ENCODE results near the gene RETREG1. TPM values are rescaled to one million over a fixed set of nuclear protein-coding genes. Genes with fewer than 3 reads are reported as not detected.

The RETREG1 gene
- total RNA-seq, 4 donors from 2014 or later: 11.6 to 70.1 (median 19.4) TPM

DNA sequence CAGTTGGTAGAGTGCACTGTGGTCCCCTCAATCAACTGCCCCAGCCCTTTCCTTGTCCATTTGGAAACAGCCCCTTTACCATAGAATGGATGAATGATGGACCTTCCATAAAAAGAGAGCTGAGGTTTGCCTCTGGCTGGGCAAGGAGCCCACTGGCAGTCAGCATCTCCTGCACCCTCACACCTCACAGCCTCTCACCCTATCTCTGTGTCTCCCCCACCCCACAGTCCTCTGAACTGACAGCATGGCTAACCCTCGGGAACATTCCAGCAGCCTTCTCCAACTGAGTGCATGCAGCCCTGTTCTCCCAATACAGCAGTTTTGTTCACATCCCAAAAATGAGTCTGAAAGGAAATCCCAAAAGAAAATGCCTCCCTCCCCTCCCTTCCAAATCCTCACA is 51.7 kb downstream of the RETREG1 start:
- TF ChIP-seq POLR2A (IDR thresholded peaks at IDR 0.05): no peak
- TF ChIP-seq, protein P1, sequence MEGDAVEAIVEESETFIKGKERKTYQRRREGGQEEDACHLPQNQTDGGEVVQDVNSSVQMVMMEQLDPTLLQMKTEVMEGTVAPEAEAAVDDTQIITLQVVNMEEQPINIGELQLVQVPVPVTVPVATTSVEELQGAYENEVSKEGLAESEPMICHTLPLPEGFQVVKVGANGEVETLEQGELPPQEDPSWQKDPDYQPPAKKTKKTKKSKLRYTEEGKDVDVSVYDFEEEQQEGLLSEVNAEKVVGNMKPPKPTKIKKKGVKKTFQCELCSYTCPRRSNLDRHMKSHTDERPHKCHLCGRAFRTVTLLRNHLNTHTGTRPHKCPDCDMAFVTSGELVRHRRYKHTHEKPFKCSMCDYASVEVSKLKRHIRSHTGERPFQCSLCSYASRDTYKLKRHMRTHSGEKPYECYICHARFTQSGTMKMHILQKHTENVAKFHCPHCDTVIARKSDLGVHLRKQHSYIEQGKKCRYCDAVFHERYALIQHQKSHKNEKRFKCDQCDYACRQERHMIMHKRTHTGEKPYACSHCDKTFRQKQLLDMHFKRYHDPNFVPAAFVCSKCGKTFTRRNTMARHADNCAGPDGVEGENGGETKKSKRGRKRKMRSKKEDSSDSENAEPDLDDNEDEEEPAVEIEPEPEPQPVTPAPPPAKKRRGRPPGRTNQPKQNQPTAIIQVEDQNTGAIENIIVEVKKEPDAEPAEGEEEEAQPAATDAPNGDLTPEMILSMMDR (IDR thresholded peaks at IDR 0.05): no peak
- no peaks in the 10 kb centered on the region for H3K27me3 ChIP-seq
- H3K9me3 ChIP-seq: no peaks in the 10 kb centered on the region
- no peaks in the 10 kb centered on the region for H3K36me3 ChIP-seq
- H3K4me1 ChIP-seq: no peaks in the 10 kb centered on the region
- no peak for DNase-seq
- H3K27ac ChIP-seq: no peak overlapping the region
- H3K4me3 ChIP-seq: no peak overlapping the region

DNA sequence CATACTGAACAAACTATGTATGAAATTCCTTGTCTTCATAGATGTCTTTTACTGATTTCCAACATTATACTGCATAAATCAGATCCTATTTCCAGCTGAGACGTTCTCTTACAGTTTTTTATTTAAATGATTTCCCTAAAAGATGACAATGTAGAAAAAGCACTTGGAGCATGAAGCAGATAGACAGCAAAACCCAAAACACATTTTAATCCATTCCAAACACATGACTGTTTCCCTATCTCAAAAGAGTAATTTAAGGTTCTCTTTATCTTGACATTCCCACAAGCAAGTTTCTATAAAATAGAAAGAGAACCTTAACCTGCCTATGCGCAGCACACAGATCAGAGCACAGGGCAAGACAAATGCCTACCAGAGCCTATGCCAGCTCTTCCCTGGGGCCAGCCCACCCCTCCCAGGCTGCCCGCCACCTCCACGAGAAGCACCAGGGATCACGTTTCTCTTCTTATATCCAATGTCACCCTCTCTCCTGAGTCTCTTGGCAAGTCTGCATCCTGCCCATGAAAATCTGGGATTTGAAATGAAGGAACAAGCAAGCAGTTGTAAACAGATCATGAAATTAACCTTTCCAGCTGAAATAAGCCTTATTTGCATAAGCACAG is 52.4 kb downstream of the RETREG1 start:
- H3K4me3 ChIP-seq: no peak overlapping the region
- TF ChIP-seq, protein P1 (IDR thresholded peaks at IDR 0.05): no peak
- no peak for TF ChIP-seq POLR2A (IDR thresholded peaks at IDR 0.05)
- no peak for DNase-seq

DNA sequence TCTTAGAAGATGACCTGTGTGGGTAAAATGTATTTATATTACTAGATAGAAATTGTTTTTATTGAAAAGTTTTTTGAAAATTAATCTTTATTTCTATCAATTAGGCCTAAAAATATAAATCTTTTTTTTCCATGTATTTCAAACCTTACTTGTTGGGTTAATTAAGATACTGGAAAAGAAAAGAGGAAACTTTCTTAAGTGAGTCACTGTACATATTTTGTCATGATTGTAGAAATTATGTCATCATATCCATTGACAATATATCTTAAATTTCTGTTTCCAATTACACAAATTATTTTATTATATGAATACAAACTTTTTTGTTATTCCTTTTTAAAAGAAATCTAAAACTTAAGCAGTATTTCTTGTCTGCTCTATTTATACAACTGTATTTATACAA is 53.1 kb downstream of the RETREG1 start:
- no peaks in the 10 kb centered on the region for H3K9me3 ChIP-seq
- H3K27ac ChIP-seq: no peak overlapping the region
- no peaks in the 10 kb centered on the region for H3K4me1 ChIP-seq
- no peak for TF ChIP-seq POLR2A (IDR thresholded peaks at IDR 0.05)
- TF ChIP-seq, protein P1 (IDR thresholded peaks at IDR 0.05): no peak
- H3K27me3 ChIP-seq: no peaks in the 10 kb centered on the region
- no peak for DNase-seq
- H3K36me3 ChIP-seq: no peaks in the 10 kb centered on the region
- H3K4me3 ChIP-seq: no peak overlapping the region

More for the DNA sequence above, 52.4 kb downstream of the RETREG1 start:
- Histone ChIP-seq H3K9me3 (no peaks in the 10 kb centered on the region), H3K4me1 (no peaks in the 10 kb centered on the region), H3K27me3 (no peaks in the 10 kb centered on the region), H3K36me3 (no peaks in the 10 kb centered on the region), H3K27ac (no peak overlapping the region)

DNA sequence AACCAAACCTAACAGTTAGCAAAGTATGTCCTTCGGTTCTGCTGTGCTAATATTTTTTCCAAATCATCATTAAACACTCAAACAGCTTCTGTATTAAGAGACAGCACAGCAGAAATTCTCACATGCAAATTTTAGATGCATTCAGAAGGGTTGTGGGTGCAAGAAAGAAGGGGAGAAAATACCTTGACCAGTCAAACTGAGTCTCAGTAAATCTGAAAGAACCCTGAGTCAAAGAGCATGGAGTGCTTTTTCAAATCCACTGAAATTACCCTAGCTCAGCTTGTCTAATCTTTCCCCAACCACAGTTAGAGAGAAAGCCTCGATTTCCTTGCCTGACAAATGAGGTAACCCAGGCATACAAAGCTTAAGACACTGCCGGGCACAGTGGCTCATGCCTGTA is 55.1 kb downstream of the RETREG1 start:
- Histone ChIP-seq H3K4me3 (no peak overlapping the region), H3K27me3 (no peaks in the 10 kb centered on the region), H3K36me3 (no peaks in the 10 kb centered on the region), H3K9me3 (no peaks in the 10 kb centered on the region), H3K4me1 (no peaks in the 10 kb centered on the region), H3K27ac (no peak overlapping the region)
- TF ChIP-seq, protein P1 (IDR thresholded peaks at IDR 0.05): no peak
- TF ChIP-seq POLR2A (IDR thresholded peaks at IDR 0.05): no peak
- no peak for DNase-seq

DNA sequence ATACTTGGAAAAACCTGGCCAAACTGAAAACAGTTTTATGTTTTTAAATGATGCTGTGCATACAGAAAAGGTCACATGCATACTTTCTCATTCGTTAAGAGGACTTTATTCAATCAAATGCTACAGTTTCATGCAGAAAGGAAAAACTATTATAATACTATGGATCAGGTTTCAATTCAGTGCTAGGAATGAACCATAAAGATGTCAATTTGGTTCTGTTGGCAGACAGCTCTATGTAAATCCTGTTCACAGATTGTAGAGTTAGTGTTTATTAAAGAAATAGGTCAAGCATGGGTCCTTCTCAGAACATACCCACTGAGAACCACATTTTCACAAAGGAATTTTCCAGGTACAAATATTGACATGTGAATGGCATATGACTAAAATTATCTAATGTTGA is 57.1 kb downstream of the RETREG1 start:
- Histone ChIP-seq H3K4me1 (no peaks in the 10 kb centered on the region), H3K4me3 (no peak overlapping the region), H3K27ac (no peak overlapping the region), H3K27me3 (no peaks in the 10 kb centered on the region), H3K9me3 (no peaks in the 10 kb centered on the region), H3K36me3 (no peaks in the 10 kb centered on the region)
- no peak for DNase-seq
- no peak for TF ChIP-seq POLR2A (IDR thresholded peaks at IDR 0.05)
- TF ChIP-seq, protein P1 (IDR thresholded peaks at IDR 0.05): no peak

All from Peyer's patch (tissue), 4 donors.